Left renal pelvis (tissue), 4 donors: ENCODE results near the gene RPS19BP1. TPM values are rescaled to one million over a fixed set of nuclear protein-coding genes. Genes with fewer than 3 reads are reported as not detected.
"Not testable (repeated sequence)": the region's sequence is repeated elsewhere in the genome, so short reads cannot be mapped to it uniquely, and the experiment has no call there.

Source experiments
- DNase-seq, 4 donors: peaks; one replicate each; pipeline ENCODE4 v3.0.0-alpha.2; 2013; ENCODE audit warnings: low read depth in 4 of 4, low spot score in 3 of 4
- polyA plus RNA-seq, 4 donors: library from polyadenylated mRNA; unstranded; fragments of 120-200 nt; gene quantifications; one replicate each; pipeline ENCODE4 v1.2.1, GENCODE V29; 2013; ENCODE audit not compliant: insufficient read length in 4 of 4

RPS19BP1 gene
- polyA plus RNA-seq, 4 donors, result 33.2 to 61.4 (median 44.0) TPM

DNA sequence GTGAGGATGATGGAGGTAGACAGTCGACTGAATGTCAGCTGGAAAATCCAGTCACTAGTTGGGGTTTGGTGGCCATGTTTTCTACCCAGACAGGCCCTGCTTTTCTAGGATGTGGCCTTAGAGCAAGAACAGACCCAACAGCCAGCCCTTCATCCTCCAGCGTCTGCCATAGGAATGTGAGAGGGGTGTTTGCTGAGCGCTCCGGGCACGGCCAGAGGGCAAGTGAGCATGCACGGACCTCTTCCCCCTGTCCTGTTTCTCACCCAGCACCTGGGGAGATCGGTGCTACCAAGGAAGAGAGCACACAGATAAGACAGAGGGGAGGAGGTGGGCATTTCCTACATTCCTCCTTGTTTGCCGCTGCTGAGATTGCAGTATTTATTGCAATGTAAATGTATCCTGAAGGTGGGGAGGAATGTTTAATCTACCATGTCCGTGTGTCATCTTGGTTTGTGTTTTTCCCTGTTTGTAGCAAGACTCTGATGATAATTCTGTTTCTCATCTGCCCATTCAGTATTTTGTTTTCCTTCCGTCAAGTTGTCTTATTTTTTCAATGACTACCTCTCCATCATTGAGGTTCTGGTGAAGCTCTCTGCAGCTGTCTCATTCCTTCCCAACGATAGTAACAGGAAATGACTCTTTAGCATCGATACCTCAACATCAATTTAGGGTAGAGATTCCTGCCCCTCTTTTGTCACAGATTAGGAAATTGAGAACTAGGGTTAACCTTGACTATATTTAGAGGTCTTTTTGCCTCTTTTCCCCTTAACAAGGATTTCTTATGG is 17.1 kb downstream of the RPS19BP1 start:
- no peak for DNase-seq

DNA sequence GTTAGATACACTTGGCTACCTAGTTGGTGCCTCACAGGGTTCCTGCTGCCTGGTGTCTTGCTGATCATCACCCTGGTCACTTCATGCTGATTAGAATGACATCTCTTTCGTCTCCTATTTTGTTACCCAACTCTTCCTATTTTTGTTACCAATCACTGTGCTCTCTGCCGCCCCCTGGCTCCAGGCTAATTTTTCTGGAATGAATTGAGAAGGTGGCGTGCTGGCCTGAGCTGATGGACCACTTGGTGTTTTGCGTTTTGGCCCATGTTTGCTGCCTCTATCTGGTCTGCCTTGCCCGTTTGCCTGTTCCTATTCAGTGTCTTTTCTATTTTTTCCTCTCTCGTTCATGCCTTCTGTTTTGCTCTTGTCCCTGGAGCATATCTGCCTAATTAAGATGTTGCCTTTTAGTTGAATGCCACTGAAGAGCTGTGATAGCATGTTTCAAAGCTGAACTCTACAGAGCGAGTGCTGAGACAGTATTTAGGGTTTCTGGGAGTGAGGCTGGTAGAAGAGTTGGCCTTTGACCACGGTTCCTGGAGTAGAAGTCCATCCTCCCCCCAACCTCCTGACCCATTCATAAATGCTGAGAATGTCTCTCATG is 18.1 kb downstream of the RPS19BP1 start:
- no peak for DNase-seq

GRCh38 chr22:39513791-39514190 is 18.8 kb downstream of the RPS19BP1 start:
- DNase-seq, result no peak

GRCh38 chr22:39512026-39512425 is 20.5 kb downstream of the RPS19BP1 start:
- no peak for DNase-seq

GRCh38 chr22:39511226-39511625 is 21.3 kb downstream of the RPS19BP1 start:
- DNase-seq, result no peak

DNA sequence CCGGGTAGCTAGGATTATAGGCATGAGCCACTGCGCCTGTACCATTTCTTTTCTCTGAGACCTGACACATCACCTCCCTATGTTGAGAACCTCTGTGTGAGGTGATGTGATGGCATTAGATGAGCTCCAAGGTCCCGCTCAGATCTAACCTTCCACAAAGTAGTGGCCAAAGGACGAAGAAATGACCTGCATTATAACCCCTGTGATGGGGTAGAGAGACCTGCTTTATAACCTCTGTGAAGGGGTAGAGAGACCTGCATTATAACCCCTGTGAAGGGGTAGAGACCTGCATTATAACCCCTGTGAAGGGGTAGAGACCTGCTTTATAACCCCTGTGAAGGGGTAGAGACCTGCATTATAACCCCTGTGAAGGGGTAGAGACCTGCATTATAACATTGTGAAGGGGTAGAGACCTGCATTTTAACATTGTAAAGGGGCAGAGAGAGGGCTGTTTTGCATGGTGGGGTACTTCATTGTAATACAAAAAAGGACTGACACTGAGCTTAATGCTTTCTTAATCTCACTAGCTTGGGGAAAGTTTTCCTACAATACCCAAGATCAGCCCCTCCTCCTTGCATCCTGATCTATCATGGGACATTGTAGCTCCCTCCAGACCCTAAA is 21.9 kb downstream of the RPS19BP1 start:
- no peak for DNase-seq

DNA sequence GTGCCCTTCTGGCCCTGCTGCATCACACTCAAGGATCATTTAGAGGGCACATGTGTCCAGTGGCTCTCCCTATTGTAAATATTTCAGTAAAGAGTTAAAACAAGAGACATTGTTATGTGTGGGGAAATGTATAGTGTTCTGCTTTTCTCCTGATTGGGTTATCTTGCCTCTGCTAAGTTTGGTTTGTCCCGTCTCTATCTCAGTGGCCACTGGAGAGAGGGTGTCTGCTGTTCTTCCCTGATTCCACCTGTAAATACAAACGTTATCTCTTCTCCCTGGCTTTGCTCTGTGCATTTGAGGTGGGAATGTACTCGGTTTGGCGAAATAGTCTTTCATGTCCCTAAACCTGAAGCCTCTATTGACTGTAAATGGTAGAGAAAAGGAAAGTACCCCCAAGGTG is 24.2 kb downstream of the RPS19BP1 start:
- DNase-seq, result no peak

DNA sequence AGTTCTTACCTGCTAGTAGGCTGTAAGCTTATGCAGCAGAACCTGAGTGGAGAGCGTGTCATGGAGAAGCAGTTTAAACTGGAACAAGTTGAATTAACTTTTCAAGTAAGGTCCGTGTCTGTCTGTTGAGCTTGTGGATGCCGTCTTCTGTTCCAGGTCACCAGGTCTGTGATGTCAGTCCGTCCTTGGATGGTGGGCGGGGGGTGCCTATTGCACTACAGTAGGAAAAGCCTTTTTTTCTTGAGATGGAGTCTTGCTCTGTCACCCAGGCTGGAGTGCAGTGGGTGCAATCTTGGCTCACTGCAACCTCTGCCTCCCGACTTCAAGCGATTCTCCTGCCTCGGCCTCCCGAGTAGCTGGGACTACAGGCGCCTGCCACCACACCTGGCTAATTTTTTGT is 25.5 kb downstream of the RPS19BP1 start:
- DNase-seq, result not testable (repeated sequence)

GRCh38 chr22:39504071-39504470 is 28.5 kb downstream of the RPS19BP1 start:
- DNase-seq, result no peak

GRCh38 chr22:39503630-39504029 is 28.9 kb downstream of the RPS19BP1 start:
- DNase-seq, result no peak

- no peak for DNase-seq
These were observed 29.6 kb downstream of the RPS19BP1 start for GRCh38 chr22:39502789-39503409.

DNA sequence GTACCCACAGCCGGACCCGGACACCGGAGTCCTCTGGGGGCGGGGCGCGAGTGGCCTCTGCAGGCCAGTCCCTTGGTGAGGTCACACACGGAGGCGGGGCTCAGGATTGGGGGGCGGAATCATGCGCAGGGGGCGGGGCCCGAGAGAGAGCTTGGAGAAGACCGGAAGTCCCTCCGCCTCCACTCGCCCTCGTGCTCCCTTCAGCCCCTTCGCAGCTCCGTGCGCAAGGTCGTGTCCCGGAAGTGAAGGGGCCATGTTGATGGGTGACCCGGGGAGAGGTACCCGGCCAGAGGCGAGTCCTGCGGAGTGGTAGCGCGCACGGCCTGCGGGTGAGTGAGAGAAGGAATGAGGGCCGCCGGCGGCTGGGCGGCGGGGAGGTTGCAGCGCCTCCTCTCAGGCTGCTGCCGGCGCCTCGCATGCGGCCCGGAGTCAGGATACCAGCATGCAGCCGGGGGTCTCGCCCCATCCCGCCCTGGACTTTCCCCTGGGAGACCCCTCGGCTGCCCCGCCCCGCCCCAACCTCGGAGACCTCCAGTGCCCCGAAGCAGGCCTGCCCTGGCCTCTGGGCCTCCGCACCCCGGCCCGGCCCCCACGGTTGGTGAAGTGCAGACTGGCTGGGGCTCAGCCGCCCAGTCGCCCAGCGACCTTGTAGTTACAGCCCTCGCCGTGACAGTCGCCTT is 30.3 kb downstream of the RPS19BP1 start, which contains the start of gene MIEF1:
TSS of gene MIEF1 (plus strand) at position 182 of the 680 bp plus-strand sequence. CDS start 9,005 bp downstream, outside the sequence.
- peak; percentile 88 to 95 (median 92) for DNase-seq

GRCh38 chr22:39501644-39502108 is 30.9 kb downstream of the RPS19BP1 start:
- no peak for DNase-seq

GRCh38 chr22:39500101-39500500 is 32.4 kb downstream of the RPS19BP1 start:
- DNase-seq, result no peak

- DNase-seq, result no peak
These were observed 33.7 kb downstream of the RPS19BP1 start for GRCh38 chr22:39498802-39499201.

- DNase-seq, result no peak
These were observed 34.2 kb downstream of the RPS19BP1 start for GRCh38 chr22:39498368-39498767.

- DNase-seq, result no peak
These were observed 35.1 kb downstream of the RPS19BP1 start for GRCh38 chr22:39497429-39497828.

DNA sequence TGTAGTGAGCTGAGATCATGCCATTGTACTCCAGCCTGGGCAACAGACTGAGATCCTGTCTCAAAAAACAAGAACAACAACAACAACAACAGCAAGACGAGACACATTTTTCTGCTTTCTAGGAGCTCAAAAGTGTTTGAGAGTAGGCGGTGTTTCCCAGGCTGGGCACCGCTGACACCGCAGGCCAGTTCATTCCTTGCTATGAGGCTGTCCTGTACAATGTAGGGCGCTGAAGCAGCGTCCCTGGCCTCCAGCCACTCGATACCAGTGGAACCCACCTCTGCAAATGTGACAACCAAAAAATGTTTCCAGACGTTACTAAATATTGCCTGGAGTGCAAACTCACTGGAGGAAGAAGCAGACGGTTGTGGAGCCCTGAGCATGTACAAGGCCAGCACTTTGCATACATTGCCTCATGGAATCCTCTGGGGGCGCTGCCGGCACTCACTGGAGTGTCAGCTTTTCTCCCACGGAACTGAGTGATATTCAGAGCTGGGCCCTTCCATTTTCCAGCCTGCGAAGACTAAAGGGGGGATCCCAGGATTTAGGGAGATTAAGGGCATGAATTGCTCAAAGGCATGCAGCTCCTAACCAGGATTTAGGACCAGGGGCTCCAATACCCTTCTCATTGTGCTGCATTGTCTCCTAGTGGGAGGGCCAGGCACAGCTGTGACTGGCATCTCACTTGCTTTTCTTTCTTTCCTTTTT is 36.3 kb downstream of the RPS19BP1 start:
- peak in 1 of 4 donors; percentile 42 for DNase-seq

GRCh38 chr22:39494471-39495120 is 38.0 kb downstream of the RPS19BP1 start:
- no peak for DNase-seq
